Activated gamma-delta T cell treated with anti-CD3 and anti-CD28 coated beads, Interleukin-2, amount 50 U/mL, for 16 hours (primary cell): ENCODE measurements around the gene STRBP.
"Not testable (repeated sequence)": the region's sequence is repeated elsewhere in the genome, so short reads cannot be mapped to it uniquely, and the experiment has no call there.

Experiments used
- DNase-seq: peaks from one replicate; pipeline ENCODE4 v3.0.0-alpha.2; 2020; ENCODE audit warnings: low read depth

Gene STRBP

GRCh38 chr9:123282362-123283047 is 14.1 kb upstream of the STRBP start:
- DNase-seq = no peak

- no peak for DNase-seq
Observed at GRCh38 chr9:123281659-123282350, 13.4 kb upstream of the STRBP start.

- DNase-seq = not testable (repeated sequence)
Observed at GRCh38 chr9:123278879-123279493, 10.6 kb upstream of the STRBP start.

GRCh38 chr9:123278361-123278760 is 10.0 kb upstream of the STRBP start:
- DNase-seq = no peak

- DNase-seq = no peak
Observed at GRCh38 chr9:123276551-123276950, 8.2 kb upstream of the STRBP start.

GRCh38 chr9:123271133-123271532 is 2.7 kb upstream of the STRBP start:
- not testable (repeated sequence) for DNase-seq

GRCh38 chr9:123269281-123269680 is 895 bp upstream of the STRBP start:
- DNase-seq = no peak

- no peak for DNase-seq
Observed at GRCh38 chr9:123268199-123268464, 254 bp downstream of the STRBP start.

- no peak for DNase-seq
Observed at GRCh38 chr9:123267481-123268198, 746 bp downstream of the STRBP start.

- DNase-seq = no peak
Observed at GRCh38 chr9:123266655-123267399, 1.6 kb downstream of the STRBP start.

GRCh38 chr9:123265833-123266232 is 2.6 kb downstream of the STRBP start:
- DNase-seq = no peak

GRCh38 chr9:123263227-123263626 is 5.2 kb downstream of the STRBP start:
- no peak for DNase-seq

- no peak for DNase-seq
Observed at GRCh38 chr9:123262338-123262737, 6.0 kb downstream of the STRBP start.

GRCh38 chr9:123261006-123261677 is 7.2 kb downstream of the STRBP start:
- DNase-seq = no peak

GRCh38 chr9:123260340-123260739 is 8.0 kb downstream of the STRBP start:
- DNase-seq = no peak

GRCh38 chr9:123257276-123257675 is 11.1 kb downstream of the STRBP start:
- no peak for DNase-seq

- DNase-seq = no peak
Observed at GRCh38 chr9:123255718-123256117, 12.7 kb downstream of the STRBP start.

GRCh38 chr9:123253204-123253603 is 15.2 kb downstream of the STRBP start:
- DNase-seq = no peak

- DNase-seq = no peak
Observed at GRCh38 chr9:123251741-123252140, 16.6 kb downstream of the STRBP start.

- no peak for DNase-seq
Observed at GRCh38 chr9:123251324-123251723, 17.1 kb downstream of the STRBP start.

GRCh38 chr9:123250504-123250903 is 17.9 kb downstream of the STRBP start:
- DNase-seq = no peak

GRCh38 chr9:123249162-123249561 is 19.2 kb downstream of the STRBP start:
- not testable (repeated sequence) for DNase-seq
